ENCODE data around the gene MACF1. TPM values are rescaled to one million over a fixed set of nuclear protein-coding genes. Genes with fewer than 3 reads are reported as not detected.

MACF1 gene
- total RNA-seq, 4 donors from 2014 or later: 386 to 627 (median 576) TPM

GRCh38 chr1:39394598-39394997 is 190.1 kb downstream of the MACF1 start:
- peaks cover 84 to 100% (median 99%) of the 10 kb centered on the region in 4 donors for H3K4me1 ChIP-seq
- WGBS: 10% methylated on average over 3 of the region's 3 CpGs
- no peak overlapping the region for H3K4me3 ChIP-seq
- TF ChIP-seq POLR2A (IDR thresholded peaks at IDR 0.05; ENCODE audit: low read depth) (no peak), EP300 (IDR thresholded peaks at IDR 0.05) (no peak), POLR2AphosphoS5 (IDR thresholded peaks at IDR 0.05) (no peak)
- TF ChIP-seq, protein P1, sequence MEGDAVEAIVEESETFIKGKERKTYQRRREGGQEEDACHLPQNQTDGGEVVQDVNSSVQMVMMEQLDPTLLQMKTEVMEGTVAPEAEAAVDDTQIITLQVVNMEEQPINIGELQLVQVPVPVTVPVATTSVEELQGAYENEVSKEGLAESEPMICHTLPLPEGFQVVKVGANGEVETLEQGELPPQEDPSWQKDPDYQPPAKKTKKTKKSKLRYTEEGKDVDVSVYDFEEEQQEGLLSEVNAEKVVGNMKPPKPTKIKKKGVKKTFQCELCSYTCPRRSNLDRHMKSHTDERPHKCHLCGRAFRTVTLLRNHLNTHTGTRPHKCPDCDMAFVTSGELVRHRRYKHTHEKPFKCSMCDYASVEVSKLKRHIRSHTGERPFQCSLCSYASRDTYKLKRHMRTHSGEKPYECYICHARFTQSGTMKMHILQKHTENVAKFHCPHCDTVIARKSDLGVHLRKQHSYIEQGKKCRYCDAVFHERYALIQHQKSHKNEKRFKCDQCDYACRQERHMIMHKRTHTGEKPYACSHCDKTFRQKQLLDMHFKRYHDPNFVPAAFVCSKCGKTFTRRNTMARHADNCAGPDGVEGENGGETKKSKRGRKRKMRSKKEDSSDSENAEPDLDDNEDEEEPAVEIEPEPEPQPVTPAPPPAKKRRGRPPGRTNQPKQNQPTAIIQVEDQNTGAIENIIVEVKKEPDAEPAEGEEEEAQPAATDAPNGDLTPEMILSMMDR (IDR thresholded peaks at IDR 0.05): no peak
- no peaks in the 10 kb centered on the region for H3K9me3 ChIP-seq
- no peak for DNase-seq (ENCODE audit: extremely low spot score)
- peaks cover 0 to 9% (median 4%) of the 10 kb centered on the region in 4 donors for H3K36me3 ChIP-seq
- intact Hi-C loops (cut with DNase I): no loop called here
- peak overlapping the region; percentile 67 to 82 (median 76) for H3K27ac ChIP-seq (replicated peaks in 1 of 4)
- no peaks in the 10 kb centered on the region for H3K27me3 ChIP-seq

- TF ChIP-seq, protein P1 (IDR thresholded peaks at IDR 0.05): no peak
- TF ChIP-seq POLR2AphosphoS5 (IDR thresholded peaks at IDR 0.05) (no peak), POLR2A (IDR thresholded peaks at IDR 0.05; ENCODE audit: low read depth) (no peak), EP300 (IDR thresholded peaks at IDR 0.05) (no peak)
- intact Hi-C loops (cut with DNase I): no loop called here
- Histone ChIP-seq H3K9me3 (no peaks in the 10 kb centered on the region), H3K36me3 (peaks cover 0 to 4% (median under 1%) of the 10 kb centered on the region in 4 donors), H3K4me1 (peaks cover 76 to 95% (median 94%) of the 10 kb centered on the region in 4 donors), H3K4me3 (no peak overlapping the region), H3K27me3 (no peaks in the 10 kb centered on the region), H3K27ac (replicated peaks in 1 of 4) (peak overlapping the region; percentile 67 to 82 (median 76))
- DNase-seq (ENCODE audit: extremely low spot score): no peak
- 0% methylated on average over 1 of the region's 1 CpG for WGBS
These were observed 190.9 kb downstream of the MACF1 start for GRCh38 chr1:39395357-39395831.

- WGBS: 56% methylated on average over 5 of the region's 5 CpGs
- Histone ChIP-seq H3K4me1 (peaks cover 66 to 82% (median 81%) of the 10 kb centered on the region in 4 donors), H3K36me3 (peaks cover 0 to 4% (median 0%) of the 10 kb centered on the region in 4 donors), H3K27me3 (no peaks in the 10 kb centered on the region), H3K9me3 (no peaks in the 10 kb centered on the region), H3K4me3 (no peak overlapping the region), H3K27ac (replicated peaks in 1 of 4) (peak overlapping the region; percentile 73 to 85 (median 81))
- intact Hi-C loops (cut with DNase I): no loop called here
- DNase-seq (ENCODE audit: extremely low spot score): no peak
- TF ChIP-seq POLR2AphosphoS5 (IDR thresholded peaks at IDR 0.05) (no peak), EP300 (IDR thresholded peaks at IDR 0.05) (no peak), POLR2A (IDR thresholded peaks at IDR 0.05; ENCODE audit: low read depth) (no peak)
- TF ChIP-seq, protein P1 (IDR thresholded peaks at IDR 0.05): no peak
These were observed 192.2 kb downstream of the MACF1 start for GRCh38 chr1:39396671-39397070.

- TF ChIP-seq POLR2AphosphoS5 (IDR thresholded peaks at IDR 0.05) (no peak), EP300 (IDR thresholded peaks at IDR 0.05) (no peak), POLR2A (IDR thresholded peaks at IDR 0.05; ENCODE audit: low read depth) (no peak)
- TF ChIP-seq, protein P1 (IDR thresholded peaks at IDR 0.05): no peak
- Histone ChIP-seq H3K27ac (replicated peaks in 1 of 4) (peak overlapping the region; percentile 73 to 85 (median 81)), H3K9me3 (no peaks in the 10 kb centered on the region), H3K4me3 (no peak overlapping the region), H3K36me3 (peaks cover 0 to 4% (median 0%) of the 10 kb centered on the region in 4 donors), H3K4me1 (peaks cover 58 to 74% (median 73%) of the 10 kb centered on the region in 4 donors), H3K27me3 (no peaks in the 10 kb centered on the region)
- intact Hi-C loops (cut with DNase I): no loop called here
- 82% methylated on average over 5 of the region's 5 CpGs for WGBS
- no peak for DNase-seq (ENCODE audit: extremely low spot score)
These were observed 193.0 kb downstream of the MACF1 start for GRCh38 chr1:39397487-39397886.

Data from esophagus muscularis mucosa (tissue), 4 donors.